HG03442 (cell line): Measurements from ENCODE around the gene TBC1D9B.
"Not testable (repeated sequence)": the region's sequence is repeated elsewhere in the genome, so short reads cannot be mapped to it uniquely, and the experiment has no call there.

ENCODE experiments used
- ATAC-seq: cut with Tn5 transposase; IDR thresholded peaks from one replicate; pipeline ENCODE4 v1.9.1; 2021; ENCODE audit warnings: mild to moderate bottlenecking, moderate library complexity; ENCODE audit not compliant: unreplicated experiment

Gene TBC1D9B

GRCh38 chr5:179886190-179886911 is 21.3 kb downstream of the TBC1D9B start:
- no peak for ATAC-seq

- no peak for ATAC-seq
Measured at GRCh38 chr5:179885491-179886090, 22.1 kb downstream of the TBC1D9B start.

DNA sequence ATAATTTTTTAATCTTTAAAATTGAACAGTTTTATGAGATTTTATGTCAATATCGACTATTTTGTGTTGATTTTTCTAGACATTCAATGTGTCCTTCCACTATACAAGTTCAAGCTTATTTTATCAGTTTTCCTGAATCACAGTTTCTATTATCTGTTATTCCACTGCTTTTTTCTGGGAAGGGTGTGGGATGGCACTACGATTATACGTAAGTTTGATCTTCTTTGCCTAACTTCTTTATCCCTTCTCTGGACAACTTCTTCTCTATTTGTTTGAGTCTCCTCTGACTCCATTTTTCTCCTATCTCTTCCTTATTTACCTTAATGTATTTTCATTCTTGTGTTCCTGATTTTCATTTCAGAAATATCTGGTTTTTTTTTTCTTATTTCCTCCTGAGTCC is 24.5 kb downstream of the TBC1D9B start:
- ATAC-seq: no peak

DNA sequence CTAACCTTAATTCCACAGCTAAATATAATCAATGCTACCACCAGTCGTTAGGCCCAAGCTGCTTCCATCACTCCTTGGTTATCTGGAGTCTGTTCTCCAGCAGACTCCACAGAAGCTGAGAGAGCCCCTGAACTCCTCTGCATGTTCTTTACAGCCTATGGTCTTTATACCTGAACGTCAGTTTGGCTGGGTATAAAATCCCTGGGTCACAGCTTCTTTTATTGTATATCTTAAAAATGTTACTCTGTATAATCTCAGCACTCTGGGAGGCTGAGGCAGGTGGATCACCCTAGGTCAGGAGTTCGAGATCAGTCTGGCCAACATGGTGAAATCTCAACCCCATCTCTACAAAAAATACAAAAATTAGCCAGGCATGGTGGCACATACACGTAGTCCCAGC is 25.4 kb downstream of the TBC1D9B start:
- ATAC-seq: no peak

- ATAC-seq: no peak
Measured at GRCh38 chr5:179880848-179881590, 26.7 kb downstream of the TBC1D9B start.

GRCh38 chr5:179880066-179880650 is 27.5 kb downstream of the TBC1D9B start:
- no peak for ATAC-seq

DNA sequence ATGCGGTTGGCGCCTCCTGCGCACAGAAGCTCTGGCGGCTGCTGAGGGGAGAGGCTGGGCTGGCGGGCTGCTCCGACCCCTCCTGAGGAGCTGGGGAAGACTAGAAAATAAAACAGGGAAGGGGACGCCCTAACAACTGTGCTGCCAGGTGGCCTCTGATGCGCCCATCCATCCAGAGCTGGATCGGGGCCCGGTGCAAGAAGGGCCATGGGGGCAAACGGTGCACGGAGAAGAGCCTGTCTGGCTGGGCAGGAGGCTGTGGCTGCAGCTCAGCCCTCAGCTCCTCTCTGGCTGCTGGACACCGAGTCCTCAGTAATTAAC is 28.0 kb downstream of the TBC1D9B start:
- no peak for ATAC-seq

DNA sequence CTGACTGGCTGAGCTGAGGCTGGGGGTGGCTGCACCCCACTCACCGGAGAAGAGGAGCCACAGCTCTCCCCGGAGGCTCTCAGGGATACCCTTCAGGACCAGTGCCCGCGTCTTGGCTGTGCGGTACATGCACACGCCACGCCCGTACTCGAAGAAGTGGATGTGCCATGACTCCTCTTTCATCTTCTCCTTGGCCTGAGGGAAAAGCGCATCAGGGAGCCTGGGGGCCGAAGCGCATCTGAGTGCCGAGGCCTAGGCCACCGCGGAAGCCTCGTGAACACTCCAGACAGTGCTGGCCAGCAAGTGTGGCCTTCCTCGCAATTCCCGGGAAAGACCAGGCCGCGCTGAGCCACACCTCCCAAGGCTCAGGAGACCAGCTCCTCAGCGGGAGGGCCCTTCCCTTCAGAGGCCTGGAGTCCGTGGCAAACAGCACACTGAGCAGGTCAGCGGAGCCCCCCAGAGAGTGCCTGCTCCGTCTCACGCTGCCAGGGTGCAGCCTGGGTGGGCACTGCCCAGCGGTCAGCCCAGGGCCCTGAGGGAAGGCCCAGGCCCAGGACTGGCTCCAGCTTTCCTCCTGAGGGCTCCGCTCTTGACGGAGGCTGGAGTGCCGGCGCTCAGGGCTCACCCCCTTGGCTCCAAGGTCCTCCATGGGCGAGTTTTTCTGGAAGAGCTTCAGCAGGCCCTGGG is 28.6 kb downstream of the TBC1D9B start:
- ATAC-seq: no peak

DNA sequence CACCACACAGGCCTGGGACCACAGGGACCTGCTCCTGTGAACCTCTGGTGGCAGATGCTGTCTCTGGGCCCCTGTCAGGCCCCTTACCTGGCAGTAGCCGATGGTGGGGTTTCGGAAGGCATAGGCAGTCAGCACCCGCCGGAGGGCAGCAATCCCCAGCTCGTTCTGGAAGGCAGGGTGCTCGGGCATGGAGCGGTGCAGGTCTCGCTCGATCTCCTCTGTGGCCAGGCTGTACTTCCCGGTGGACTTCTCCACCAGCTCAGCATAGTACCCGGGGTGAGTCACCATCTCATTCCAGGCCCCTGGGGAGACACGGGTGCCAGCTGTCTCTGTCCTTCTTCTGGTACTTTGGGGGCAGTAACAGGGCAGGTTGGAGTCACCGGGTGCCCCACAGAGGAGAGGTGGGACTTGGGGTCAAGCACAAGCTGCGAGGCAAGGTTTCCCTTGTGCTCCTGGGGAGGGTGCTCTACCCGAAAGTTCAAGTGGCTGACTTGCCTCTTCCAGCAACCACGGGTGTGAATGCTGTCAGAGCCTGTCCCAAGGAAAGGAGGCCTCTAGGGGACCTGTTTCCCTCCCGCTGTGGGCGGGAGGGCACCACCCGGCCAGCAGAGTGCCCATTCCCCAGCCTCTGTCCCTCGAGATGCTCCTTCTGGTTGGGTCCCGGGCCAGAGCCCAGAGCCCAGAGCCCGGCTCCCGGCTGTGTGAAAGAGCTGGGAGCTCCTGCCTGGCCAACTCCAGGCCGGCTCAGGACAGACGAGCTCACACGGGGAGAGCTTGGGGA is 29.3 kb downstream of the TBC1D9B start:
- no peak for ATAC-seq

DNA sequence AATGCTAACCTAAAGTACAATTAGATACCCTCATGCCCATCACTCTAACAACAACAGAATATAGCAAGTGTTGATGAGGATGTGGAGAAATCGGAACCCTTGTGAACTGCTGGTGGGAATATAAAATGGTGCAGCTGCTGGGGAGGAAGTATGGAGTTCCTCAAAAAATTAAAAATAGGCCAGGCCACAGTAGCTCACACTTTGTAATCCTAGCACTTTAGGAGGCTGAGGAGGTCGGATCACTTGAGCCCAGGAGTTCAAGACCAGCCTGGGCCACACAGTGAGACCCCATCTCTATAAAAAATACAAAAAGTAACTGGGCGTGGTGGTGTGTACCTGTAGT is 31.1 kb downstream of the TBC1D9B start:
- ATAC-seq: no peak

DNA sequence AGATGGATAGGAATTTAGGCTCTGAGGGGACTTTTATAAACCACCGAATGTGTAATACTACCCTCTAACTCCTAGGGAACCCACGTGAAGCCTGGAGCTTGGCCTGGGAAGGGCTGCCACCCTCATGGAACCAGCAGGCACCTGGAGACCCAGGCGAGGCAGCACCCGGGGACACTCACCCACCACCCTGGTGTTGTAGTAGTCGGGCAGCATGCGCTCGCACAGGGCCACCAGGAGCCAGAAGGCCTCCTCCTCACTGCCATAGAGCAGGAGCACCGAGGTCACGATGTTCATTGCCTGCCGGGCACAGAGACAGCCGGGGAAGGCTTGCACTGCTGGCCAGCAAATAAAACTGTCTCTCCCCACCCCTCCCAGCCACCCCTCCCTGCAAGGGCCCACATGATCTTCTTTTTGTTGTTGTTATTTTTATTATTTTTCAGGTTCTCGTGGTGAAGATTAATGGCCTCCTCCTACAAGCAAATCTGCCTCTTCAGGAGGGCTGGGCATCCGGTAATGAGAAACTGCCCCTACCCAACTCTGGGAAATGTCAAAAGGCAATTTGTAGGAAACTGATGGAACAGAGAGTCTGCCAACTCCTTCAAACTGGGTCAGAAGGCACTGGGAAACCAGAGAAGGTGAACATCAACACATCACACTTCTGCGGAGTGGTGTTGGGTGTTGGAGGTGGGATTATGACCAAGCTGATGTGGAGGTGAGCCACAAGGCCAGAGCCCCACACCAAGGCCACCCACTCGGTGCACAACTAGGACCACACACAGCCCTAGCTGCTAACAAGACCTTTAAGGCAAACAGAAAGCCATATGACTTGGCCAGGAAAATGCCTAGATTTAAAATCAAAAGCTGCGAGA is 31.7 kb downstream of the TBC1D9B start:
- ATAC-seq: no peak

DNA sequence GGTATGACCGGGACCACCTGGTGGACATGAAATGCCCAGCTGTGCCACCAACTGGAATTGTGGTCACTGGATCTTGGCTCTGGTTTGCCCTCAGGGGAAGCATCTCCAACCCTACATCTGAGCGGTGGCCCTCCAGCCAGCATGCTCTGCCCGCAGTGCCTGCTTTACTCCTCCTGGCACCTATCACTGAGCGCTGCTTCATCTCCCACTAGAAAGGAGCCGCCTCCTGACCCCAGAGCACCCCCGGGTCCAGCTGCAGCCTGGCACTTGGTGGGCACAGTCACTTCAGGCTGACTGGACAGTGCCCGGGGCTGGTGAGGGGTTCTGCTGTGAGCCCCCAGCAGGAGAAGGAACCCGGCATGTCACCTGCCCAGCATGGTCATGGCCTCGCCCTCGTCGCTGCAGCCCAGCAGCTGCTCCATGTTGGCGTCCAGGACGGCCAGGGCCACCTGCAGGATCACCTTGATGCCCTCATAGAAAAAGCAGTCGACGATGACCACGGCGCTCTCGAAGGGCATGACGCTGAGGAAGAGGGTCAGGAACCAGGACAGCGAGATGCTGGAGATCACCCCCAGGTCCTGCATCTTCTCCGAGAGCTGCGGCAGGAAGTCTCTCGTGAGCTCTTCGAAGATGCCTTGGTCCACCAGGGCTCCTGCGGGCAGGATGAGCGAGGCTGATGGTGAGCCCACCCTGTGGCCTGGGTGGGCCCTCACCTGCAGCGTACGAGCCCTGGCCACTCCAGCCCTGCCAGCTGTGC is 33.0 kb downstream of the TBC1D9B start:
- no peak for ATAC-seq

GRCh38 chr5:179874136-179874535 is 33.6 kb downstream of the TBC1D9B start:
- ATAC-seq: no peak

GRCh38 chr5:179873588-179874110 is 34.0 kb downstream of the TBC1D9B start:
- no peak for ATAC-seq

DNA sequence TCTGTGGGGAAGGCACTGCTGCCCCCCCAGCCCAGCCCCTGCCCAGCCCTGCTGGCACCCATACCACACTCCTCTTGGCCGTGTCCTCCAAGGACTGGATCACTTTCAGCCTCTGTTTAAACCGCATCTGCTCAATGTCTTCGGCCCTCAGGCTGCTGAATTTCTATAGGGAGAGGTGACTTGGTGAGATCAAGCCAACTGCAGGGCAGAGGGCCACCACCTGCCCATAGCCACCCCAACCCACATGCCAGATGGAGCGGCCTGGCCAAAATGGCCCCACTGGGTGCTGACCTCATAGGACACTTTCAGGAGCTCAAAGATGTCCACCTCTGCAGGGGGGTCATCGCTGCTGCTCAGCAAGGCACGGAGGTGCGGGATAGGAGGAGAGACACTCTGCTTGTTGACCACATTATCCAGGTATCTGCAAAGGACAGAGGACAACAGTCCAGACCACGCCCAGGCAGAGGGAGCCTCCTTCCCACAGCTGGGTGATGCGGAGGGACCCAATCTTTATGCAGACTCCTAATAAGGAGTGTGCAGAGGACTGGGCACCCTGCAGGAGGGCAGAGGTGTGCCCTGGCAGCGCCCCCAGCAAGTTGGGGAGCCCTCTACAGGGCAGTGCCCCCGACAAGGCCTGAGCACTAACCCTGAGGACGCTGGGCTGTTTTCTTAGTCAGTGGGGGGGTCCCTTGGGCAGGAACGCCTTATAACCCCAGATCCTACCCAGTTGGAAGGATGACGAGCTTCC is 34.7 kb downstream of the TBC1D9B start:
- no peak for ATAC-seq

GRCh38 chr5:179872055-179872827 is 35.5 kb downstream of the TBC1D9B start:
- ATAC-seq: no peak

DNA sequence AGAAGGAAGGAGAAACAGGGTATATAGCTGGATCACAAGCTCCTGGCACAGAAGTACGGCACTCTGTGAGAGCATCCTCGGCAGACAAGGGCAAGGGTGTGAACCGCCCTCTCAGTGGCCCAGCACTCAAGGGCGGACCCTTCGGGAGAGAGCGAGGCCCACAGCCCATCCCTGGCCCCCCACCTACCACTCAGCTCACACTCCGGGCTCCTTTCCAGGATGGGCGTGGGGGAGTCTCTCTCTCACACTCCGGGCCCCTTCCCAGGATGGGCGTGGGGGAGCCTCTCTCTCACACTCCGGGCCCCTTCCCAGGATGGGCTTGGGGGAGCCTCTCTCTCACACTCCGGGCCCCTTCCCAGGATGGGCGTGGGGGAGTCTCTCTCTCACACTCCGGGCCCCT is 36.2 kb downstream of the TBC1D9B start:
- not testable (repeated sequence) for ATAC-seq
